Measurements from ENCODE around the gene C16orf46. TPM values are rescaled to one million over a fixed set of nuclear protein-coding genes. Genes with fewer than 3 reads are reported as not detected.

Gene C16orf46
- 0.16 TPM in 1 of 2 replicates, not detected in the other for total RNA-seq

DNA sequence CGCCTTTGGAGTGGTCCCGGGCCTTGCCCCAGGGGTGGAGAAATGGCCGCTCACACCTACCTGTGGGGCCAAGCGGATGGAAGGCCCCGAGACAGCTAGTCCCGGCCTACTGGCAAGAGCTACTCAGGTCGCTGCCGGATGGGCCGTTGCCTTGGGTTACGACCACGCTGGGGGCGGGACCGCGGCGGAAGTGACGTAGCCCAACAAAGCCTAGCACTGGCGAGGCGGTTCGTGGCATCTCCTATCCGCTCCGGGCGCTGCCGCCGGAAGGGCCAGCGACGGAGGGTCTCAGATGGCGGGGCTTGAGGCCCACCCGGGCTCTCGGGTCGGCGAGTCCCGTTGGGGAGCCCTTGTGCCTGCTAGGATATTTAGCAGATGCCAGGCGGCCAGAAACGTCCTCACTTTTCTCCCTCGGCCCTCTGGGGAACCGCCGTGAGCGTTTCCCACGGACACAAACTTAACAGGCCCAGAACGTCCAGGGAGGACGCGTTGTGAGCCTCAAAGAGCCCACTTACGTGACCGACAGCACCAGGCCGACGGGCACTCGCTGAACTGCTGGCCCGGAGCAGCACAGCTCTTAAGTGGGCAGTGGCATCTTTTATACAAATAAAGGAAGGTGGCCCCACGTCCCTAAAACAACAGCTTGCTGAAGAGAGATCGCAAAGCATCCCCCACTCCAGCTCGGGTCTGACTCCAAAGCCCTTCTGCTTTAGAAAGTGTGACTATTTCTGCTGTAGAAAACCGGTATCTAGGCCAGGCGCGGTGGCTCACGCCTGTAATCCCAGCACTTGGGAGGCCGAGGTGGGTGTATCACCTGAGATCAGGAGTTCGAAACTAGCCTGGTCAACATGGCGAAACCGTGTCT is at the start of gene C16orf46:
TSS of gene C16orf46 (minus strand) at position 163 of the 865 bp plus-strand sequence. CDS start 13,283 bp downstream, outside the sequence.

DNA sequence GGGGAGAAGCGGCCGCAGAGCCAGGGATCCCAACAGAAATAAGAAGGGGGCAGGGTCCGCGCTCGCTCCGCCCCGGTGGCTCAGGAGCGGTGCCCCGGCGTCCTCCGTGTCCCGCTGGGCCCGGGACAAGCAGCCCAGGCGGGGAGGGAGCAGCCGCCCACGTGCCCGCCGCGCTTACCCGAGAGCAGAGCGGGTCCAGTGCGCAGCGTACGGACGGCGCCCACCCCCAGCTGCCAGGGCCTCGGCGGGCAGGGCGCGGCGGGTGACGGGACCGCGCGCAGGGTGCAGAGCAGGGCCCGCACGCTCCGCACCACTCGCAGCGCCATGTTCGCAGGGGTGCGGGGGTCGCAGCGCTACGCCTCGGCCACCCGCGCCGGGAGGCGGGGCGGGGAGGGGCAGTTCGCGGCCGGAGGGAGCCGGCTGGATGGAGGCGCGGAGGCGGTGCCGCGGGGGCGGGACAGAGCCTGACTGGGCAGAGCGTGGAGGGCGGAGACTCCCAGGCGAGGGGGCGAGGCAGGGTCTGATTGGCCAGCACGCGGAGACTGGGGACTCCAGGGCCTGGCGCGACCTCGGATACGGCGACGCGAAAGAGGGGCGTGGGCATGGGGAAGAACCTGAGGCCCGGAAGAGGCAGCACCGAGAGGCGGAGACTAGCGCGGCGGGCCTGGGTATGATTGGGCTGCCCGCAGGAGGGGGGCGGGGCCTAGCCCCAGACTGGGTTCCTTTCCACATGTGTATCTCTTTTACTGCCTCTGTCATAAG is 19.1 kb upstream of the C16orf46 start, which contains the start of gene GCSH:
TSS of gene GCSH (minus strand) at position 443 of the 762 bp plus-strand sequence. CDS start at position 326, 117 bp downstream.

DNA sequence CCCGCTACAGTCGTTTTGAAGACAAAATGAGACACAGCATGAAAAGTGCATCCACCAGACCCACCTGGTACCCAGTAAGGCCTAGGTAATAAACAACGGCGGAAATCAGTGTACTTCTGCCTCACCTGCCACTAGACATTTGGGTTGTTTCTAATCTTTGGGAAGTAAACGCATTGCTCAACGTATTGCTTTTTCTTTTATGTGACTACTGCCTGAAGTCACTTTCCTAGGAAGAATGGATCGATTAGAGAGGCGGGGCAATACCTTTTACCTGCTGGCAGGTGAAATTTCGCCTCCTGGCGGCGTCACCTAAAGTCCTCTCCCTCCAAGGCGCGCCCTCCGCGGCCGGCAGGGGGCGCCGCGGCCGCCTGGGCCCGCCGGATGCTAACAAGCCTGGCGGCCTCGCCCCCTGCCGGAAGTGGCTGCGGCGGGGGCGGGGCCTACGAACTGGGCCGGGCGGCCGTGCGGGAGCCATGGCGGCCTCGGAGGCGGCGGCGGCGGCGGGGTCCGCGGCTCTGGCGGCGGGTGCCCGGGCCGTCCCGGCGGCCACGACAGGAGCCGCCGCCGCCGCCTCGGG is 41.6 kb downstream of the C16orf46 start, which contains the start of gene ATMIN:
TSS of gene ATMIN (plus strand) at position 445 of the 577 bp plus-strand sequence. CDS start at position 474, 29 bp downstream.

Other genes with a start within 250 kb of the C16orf46 start
- gene CMC2, start 70.4 kb downstream of the C16orf46 start, total RNA-seq, result 30.6 and 68.4 TPM in 2 replicates
- 31.2 and 34.2 TPM in 2 replicates for gene CENPN, start 70.0 kb downstream of the C16orf46 start, total RNA-seq
- 16.7 and 35.4 TPM in 2 replicates for gene ATMIN, start 41.4 kb downstream of the C16orf46 start, total RNA-seq
- gene GCSH, start 19.2 kb upstream of the C16orf46 start, total RNA-seq, result 4.4 and 14.7 TPM in 2 replicates
- not detected in 2 replicates for gene BCO1, start 161.5 kb upstream of the C16orf46 start, total RNA-seq
- gene GAN, start 237.7 kb upstream of the C16orf46 start, total RNA-seq, result 5.2 and 12.2 TPM in 2 replicates